Measurements from ENCODE around the gene CNTNAP2. TPM values are rescaled to one million over a fixed set of nuclear protein-coding genes. Genes with fewer than 3 reads are reported as not detected.

CNTNAP2 gene
- total and polyA plus RNA-seq, 9 of the 15 experiments (the other 6 are each of a cell fraction or from before 2014, with no cell fraction given), result 0.04 to 0.62 (median 0.09) TPM; not detected in 4

- H4K20me1 ChIP-seq (replicated peaks; ENCODE audit: control insufficient read depth, insufficient read depth, low read length), result no peaks in the 10 kb centered on the region
- no peaks in the 10 kb centered on the region for H3K79me2 ChIP-seq (ENCODE audit: control insufficient read depth, insufficient read depth, low read length)
- no peak overlapping the region for H3K4me3 ChIP-seq
- no TSS peak for BruUV-seq (replicated peaks)
- no peak for DNase-seq (ENCODE audit: extremely low read depth in 1 of 4, low spot score in 3 of 4)
- TF ChIP-seq PKNOX1 (IDR thresholded peaks at IDR 0.05) (no peak), RBM39 (optimal IDR thresholded peaks at IDR 0.05; ENCODE audit: low read depth, low read length) (no peak)
- H3K9ac ChIP-seq (ENCODE audit: insufficient read depth in 1 of 2, low read depth in 2 of 2, low read length in 2 of 2), result no peak overlapping the region
- H3K27ac ChIP-seq (ENCODE audit: extremely low read depth, low read depth, low read length), result no peak overlapping the region
- in situ Hi-C loops (cut with MboI), result no loop called here
- H3K36me3 ChIP-seq (ENCODE audit: control insufficient read depth, insufficient read depth, low read length), result no peaks in the 10 kb centered on the region
- H3K9me1 ChIP-seq (ENCODE audit: control insufficient read depth, insufficient read depth, low read length), result no peaks in the 10 kb centered on the region
- intact Hi-C loops (cut with micrococcal nuclease), result no loop called here
- POLR2A ChIA-PET, result no interaction called here
- H3K4me1 ChIP-seq (replicated peaks in 1 of 2; ENCODE audit: control insufficient read depth in 2 of 2, insufficient read depth in 2 of 2, low read length in 2 of 2), result no peaks in the 10 kb centered on the region
- no peaks in the 10 kb centered on the region for H3K27me3 ChIP-seq (ENCODE audit: control insufficient read depth in 2 of 2, insufficient read depth in 2 of 2, low read length in 2 of 2)
- H3K9me3 ChIP-seq (replicated peaks; ENCODE audit: control insufficient read depth, insufficient read depth, low read depth, low read length), result peaks cover under 1% of the 10 kb centered on the region; the same call in 1 of the 2 replicates
- no peak for ATAC-seq
- CTCF ChIA-PET (ENCODE audit: low intra/inter-chr PET ratio), result no interaction called here
- no peak for FAIRE-seq
- H2AFZ ChIP-seq (ENCODE audit: low read depth, low read length), result no peak overlapping the region
- H3K4me2 ChIP-seq (ENCODE audit: insufficient read depth, low read length), result no peak overlapping the region
Measured at GRCh38 chr7:147813316-147813715, 1696.7 kb downstream of the CNTNAP2 start.

- 0% methylated on average over 4 of the region's 4 CpGs for WGBS (ENCODE audit: insufficient coverage, low coverage, missing lambda C conversion rate)
- no peaks in the 10 kb centered on the region for H3K79me2 ChIP-seq (ENCODE audit: control insufficient read depth, insufficient read depth, low read length)
- H3K27ac ChIP-seq (ENCODE audit: extremely low read depth, low read depth, low read length), result no peak overlapping the region
- H3K36me3 ChIP-seq (ENCODE audit: control insufficient read depth, insufficient read depth, low read length), result no peaks in the 10 kb centered on the region
- H3K27me3 ChIP-seq (ENCODE audit: control insufficient read depth in 2 of 2, insufficient read depth in 2 of 2, low read length in 2 of 2), result no peaks in the 10 kb centered on the region
- no peak overlapping the region for H2AFZ ChIP-seq (ENCODE audit: low read depth, low read length)
- no peak overlapping the region for H3K4me2 ChIP-seq (ENCODE audit: insufficient read depth, low read length)
- H3K9ac ChIP-seq (ENCODE audit: insufficient read depth in 1 of 2, low read depth in 2 of 2, low read length in 2 of 2), result no peak overlapping the region
- ATAC-seq (no peak), FAIRE-seq (no peak), DNase-seq (ENCODE audit: extremely low read depth in 1 of 4, low spot score in 3 of 4) (no peak)
- TF ChIP-seq HOXB6 (CRISPR knock-in tag; IDR thresholded peaks at IDR 0.05; ENCODE audit: borderline replicate concordance) (no peak), FUS (optimal IDR thresholded peaks at IDR 0.05; ENCODE audit: low read depth, low read length) (no peak), HNRNPH1 (optimal IDR thresholded peaks at IDR 0.05; ENCODE audit: low read depth, low read length) (no peak), HNRNPLL (IDR thresholded peaks at IDR 0.05; ENCODE audit: low read depth, low read length, poor library complexity, severe bottlenecking) (no peak), IRF9 (tag; IDR thresholded peaks at IDR 0.05) (no peak)
- intact Hi-C loops (cut with micrococcal nuclease) (no loop called here), in situ Hi-C loops (cut with MboI) (no loop called here)
- BruUV-seq (replicated peaks), result no TSS peak
- ChIA-PET POLR2A (no interaction called here), CTCF (ENCODE audit: low intra/inter-chr PET ratio) (no interaction called here)
- no peaks in the 10 kb centered on the region for H3K4me1 ChIP-seq (replicated peaks in 1 of 2; ENCODE audit: control insufficient read depth in 2 of 2, insufficient read depth in 2 of 2, low read length in 2 of 2)
- no peak overlapping the region for H3K4me3 ChIP-seq
- H3K9me1 ChIP-seq (ENCODE audit: control insufficient read depth, insufficient read depth, low read length), result no peaks in the 10 kb centered on the region
- no peaks in the 10 kb centered on the region for H3K9me3 ChIP-seq (replicated peaks; ENCODE audit: control insufficient read depth, insufficient read depth, low read depth, low read length)
- no peaks in the 10 kb centered on the region for H4K20me1 ChIP-seq (replicated peaks; ENCODE audit: control insufficient read depth, insufficient read depth, low read length)
Measured at GRCh38 chr7:147818317-147818716, 1701.7 kb downstream of the CNTNAP2 start.
